Retinal pigment epithelial cell (primary cell): ENCODE results near the gene ABCA12.

Experiments
- DNase-seq: peaks from one replicate; pipeline ENCODE4 v3.0.0-alpha.2; 2010; ENCODE audit warnings: low read depth
- H3K4me3 ChIP-seq: 2 replicates; pipeline ENCODE4 v1.5.1; 2011; ENCODE audit warnings: mild to moderate bottlenecking, low read length, control low read depth, moderate library complexity
- CTCF ChIP-seq: conservative IDR thresholded peaks from 2 replicates; pipeline ENCODE4 v1.5.1; 2011; ENCODE audit warnings: low read depth, low read length, control low read depth, inconsistent platforms

Gene ABCA12

GRCh38 chr2:215136669-215137328 lies 1.6 kb downstream of the ABCA12 start:
- peak; percentile 86 for DNase-seq
- H3K4me3 ChIP-seq: no peak overlapping the region
- TF ChIP-seq CTCF: no peak

- DNase-seq: no peak
- no peak for TF ChIP-seq CTCF
- H3K4me3 ChIP-seq: no peak overlapping the region
Measured at GRCh38 chr2:215120401-215120800, 18.0 kb downstream of the ABCA12 start.

GRCh38 chr2:215119847-215120246 lies 18.6 kb downstream of the ABCA12 start:
- TF ChIP-seq CTCF: no peak
- no peak overlapping the region for H3K4me3 ChIP-seq
- DNase-seq: no peak

- no peak for TF ChIP-seq CTCF
- H3K4me3 ChIP-seq: no peak overlapping the region
- no peak for DNase-seq
Measured at GRCh38 chr2:215110918-215111317, 27.5 kb downstream of the ABCA12 start.

GRCh38 chr2:215107216-215108056 lies 31.0 kb downstream of the ABCA12 start:
- DNase-seq: peak; percentile 27
- no peak for TF ChIP-seq CTCF
- H3K4me3 ChIP-seq: no peak overlapping the region

GRCh38 chr2:215105607-215106354 lies 32.6 kb downstream of the ABCA12 start:
- no peak overlapping the region for H3K4me3 ChIP-seq
- no peak for DNase-seq
- no peak for TF ChIP-seq CTCF
